Measurements from ENCODE around the gene DLD. TPM values are rescaled to one million over a fixed set of nuclear protein-coding genes. Genes with fewer than 3 reads are reported as not detected.
"Not testable (repeated sequence)": the region's sequence is repeated elsewhere in the genome, so short reads cannot be mapped to it uniquely, and the experiment has no call there.

The DLD gene
- total and polyA plus RNA-seq, 4 donors, result 48.8 to 69.4 (median 53.8) TPM

DNA sequence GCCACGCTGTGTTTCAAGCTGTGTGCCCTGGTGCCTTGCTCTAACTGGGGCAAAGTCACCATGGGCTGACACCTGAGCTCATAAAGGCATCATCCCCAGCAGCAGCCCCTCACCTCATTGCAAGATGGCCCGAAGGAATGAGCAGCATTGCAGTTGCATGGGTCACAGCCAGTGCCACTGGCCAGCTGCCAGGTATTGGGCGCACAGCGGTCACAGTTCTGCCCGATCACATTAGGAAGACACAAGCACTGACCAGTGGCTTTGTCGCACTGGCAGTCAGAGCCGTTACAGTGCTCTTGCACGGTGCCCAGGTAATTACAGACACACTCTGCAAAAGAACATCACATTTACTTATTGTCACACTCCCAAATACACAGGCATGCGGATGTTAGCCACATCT lies 60.9 kb downstream of the DLD start:
- no peak for DNase-seq
- Histone ChIP-seq H3K36me3 (ENCODE audit: control insufficient read depth in 1 of 2, insufficient read depth in 2 of 2, low read length in 1 of 2) (no peaks in the 10 kb centered on the region), H3K27me3 (ENCODE audit: control insufficient read depth in 1 of 2, insufficient read depth in 2 of 2, low read length in 1 of 2) (no peaks in the 10 kb centered on the region), H3K4me3 (ENCODE audit: low read length in 2 of 2) (no peak overlapping the region), H3K27ac (ENCODE audit: low read depth in 1 of 2, low read length in 2 of 2) (no peak overlapping the region), H3K9me3 (ENCODE audit: control insufficient read depth, low read length) (no peaks in the 10 kb centered on the region), H3K4me1 (ENCODE audit: control insufficient read depth in 1 of 2, insufficient read depth in 2 of 2, low read length in 2 of 2) (peaks cover 0 to 6% of the 10 kb centered on the region in 2 donors)
- no peak for ATAC-seq (ENCODE audit: low FRiP score)
- intact Hi-C loops (cut with DNase I), result no loop called here
- 83% methylated on average over 9 of the region's 9 CpGs for WGBS, 2 donors

DNA sequence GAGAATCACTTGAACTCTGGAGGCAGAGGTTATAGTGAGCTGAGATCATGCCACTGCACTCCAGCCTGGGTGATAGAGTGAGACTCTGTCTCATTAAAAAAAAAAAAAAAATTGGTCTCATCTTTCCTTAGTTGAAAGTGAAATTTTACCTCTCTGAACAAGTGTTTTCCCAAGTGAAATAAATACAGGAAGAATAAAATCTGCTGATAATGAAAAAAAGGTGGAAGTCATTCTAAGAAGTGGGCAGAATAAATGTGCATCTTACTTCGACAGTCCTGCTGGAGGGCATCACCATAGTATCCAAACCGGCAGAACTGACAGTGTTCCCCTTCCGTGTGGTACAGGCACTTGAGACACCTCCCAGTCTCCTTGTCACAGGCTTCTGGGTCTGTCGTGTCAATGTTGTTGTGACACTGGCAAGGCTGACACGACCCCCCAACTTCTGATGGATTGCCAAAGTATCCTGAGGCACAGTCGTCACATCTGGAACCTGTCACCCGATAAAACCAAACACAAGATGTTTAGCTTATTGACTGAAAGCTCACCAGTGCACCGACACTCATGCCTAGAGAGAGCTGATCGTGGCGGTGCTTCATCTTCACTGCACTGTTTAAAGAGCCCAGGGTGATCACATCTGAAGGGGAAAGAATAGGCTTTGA lies 62.4 kb downstream of the DLD start:
- ATAC-seq (ENCODE audit: low FRiP score), result no peak
- Histone ChIP-seq H3K4me3 (ENCODE audit: low read length in 2 of 2) (no peak overlapping the region), H3K4me1 (ENCODE audit: control insufficient read depth in 1 of 2, insufficient read depth in 2 of 2, low read length in 2 of 2) (peaks cover 0 to 12% of the 10 kb centered on the region in 2 donors), H3K36me3 (ENCODE audit: control insufficient read depth in 1 of 2, insufficient read depth in 2 of 2, low read length in 1 of 2) (no peaks in the 10 kb centered on the region), H3K9me3 (ENCODE audit: control insufficient read depth, low read length) (no peaks in the 10 kb centered on the region), H3K27ac (ENCODE audit: low read depth in 1 of 2, low read length in 2 of 2) (no peak overlapping the region), H3K27me3 (ENCODE audit: control insufficient read depth in 1 of 2, insufficient read depth in 2 of 2, low read length in 1 of 2) (no peaks in the 10 kb centered on the region)
- 67 to 73% methylated on average over 10 of the region's 10 CpGs for WGBS, 2 donors
- no peak for DNase-seq
- intact Hi-C loops (cut with DNase I), result no loop called here

DNA sequence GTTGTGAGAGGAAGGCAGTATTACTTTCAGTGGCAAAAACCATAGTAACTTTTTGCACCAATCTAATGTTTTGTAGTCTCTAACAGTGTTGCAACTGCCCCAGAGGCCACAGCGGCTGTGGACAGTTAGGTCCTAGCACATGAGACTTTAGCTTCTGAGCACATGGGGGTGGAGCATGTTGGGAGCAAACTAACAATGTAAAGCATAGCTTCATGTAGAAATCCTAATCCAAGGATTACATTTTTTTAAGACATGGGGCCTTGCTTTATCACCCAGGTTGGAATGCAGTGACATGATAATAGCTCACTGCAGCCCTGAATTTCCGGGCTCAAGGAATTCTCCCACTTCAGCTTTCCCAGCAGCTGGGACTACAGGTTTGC lies 62.9 kb downstream of the DLD start:
- Histone ChIP-seq H3K4me3 (ENCODE audit: low read length in 2 of 2) (no peak overlapping the region), H3K4me1 (ENCODE audit: control insufficient read depth in 1 of 2, insufficient read depth in 2 of 2, low read length in 2 of 2) (peaks cover 0 to 12% of the 10 kb centered on the region in 2 donors), H3K27me3 (ENCODE audit: control insufficient read depth in 1 of 2, insufficient read depth in 2 of 2, low read length in 1 of 2) (no peaks in the 10 kb centered on the region), H3K27ac (ENCODE audit: low read depth in 1 of 2, low read length in 2 of 2) (no peak overlapping the region), H3K36me3 (ENCODE audit: control insufficient read depth in 1 of 2, insufficient read depth in 2 of 2, low read length in 1 of 2) (no peaks in the 10 kb centered on the region), H3K9me3 (ENCODE audit: control insufficient read depth, low read length) (no peaks in the 10 kb centered on the region)
- intact Hi-C loops (cut with DNase I), result no loop called here
- no peak for DNase-seq
- ATAC-seq (ENCODE audit: low FRiP score), result no peak
- 88 to 92% methylated on average over 2 of the region's 2 CpGs for WGBS, 2 donors

DNA sequence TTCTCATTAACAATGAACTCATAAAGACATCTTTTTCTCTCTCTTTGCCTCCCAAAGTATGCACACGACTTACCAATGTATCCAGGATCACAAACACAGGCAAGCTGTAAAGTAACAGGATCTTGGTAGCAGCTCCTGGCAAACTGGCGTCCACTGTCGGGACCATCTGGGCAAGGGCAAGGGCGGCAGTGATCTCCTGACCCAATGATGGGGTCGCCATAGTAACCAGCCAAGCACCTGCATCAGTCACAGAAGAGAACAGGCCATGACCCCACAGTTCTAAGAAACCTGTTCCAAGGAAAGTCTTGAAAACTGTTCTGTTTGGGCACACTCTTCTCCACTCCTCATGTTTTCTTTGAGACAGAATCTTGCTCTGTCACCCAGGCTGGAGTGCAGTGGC lies 64.4 kb downstream of the DLD start:
- no peak overlapping the region for H3K27ac ChIP-seq (ENCODE audit: low read depth in 1 of 2, low read length in 2 of 2)
- no peak for DNase-seq

DNA sequence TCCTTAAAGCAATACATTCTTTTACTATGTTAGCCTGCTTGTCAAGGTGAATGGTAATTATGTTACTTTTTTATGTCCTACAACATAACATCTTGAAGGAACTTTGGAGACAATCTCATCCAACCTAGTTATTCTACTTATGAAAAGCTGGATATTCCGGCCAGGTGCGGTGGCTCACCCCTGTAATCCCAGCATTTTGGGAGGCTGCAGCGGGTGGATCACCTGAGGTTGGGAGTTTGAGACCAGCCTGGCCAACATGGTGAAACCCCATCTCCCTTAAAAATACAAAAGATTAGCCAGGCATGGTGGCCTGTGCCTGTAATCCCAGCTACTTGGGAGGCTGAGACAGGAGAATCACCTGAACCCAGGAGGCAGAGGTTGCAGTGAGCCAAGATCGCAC lies 66.0 kb downstream of the DLD start:
- peaks cover 0 to 12% of the 10 kb centered on the region in 2 donors for H3K4me1 ChIP-seq (ENCODE audit: control insufficient read depth in 1 of 2, insufficient read depth in 2 of 2, low read length in 2 of 2)
- H3K27me3 ChIP-seq (ENCODE audit: control insufficient read depth in 1 of 2, insufficient read depth in 2 of 2, low read length in 1 of 2); H3K9me3 ChIP-seq (ENCODE audit: control insufficient read depth, low read length); ATAC-seq (ENCODE audit: low FRiP score); DNase-seq; H3K27ac ChIP-seq (ENCODE audit: low read depth in 1 of 2, low read length in 2 of 2); H3K36me3 ChIP-seq (ENCODE audit: control insufficient read depth in 1 of 2, insufficient read depth in 2 of 2, low read length in 1 of 2); H3K4me3 ChIP-seq (ENCODE audit: low read length in 2 of 2): not testable (repeated sequence)
- intact Hi-C loops (cut with DNase I), result loop anchor here in 1 of 2 donors (5.0 kb wide), 1 partner anchor 45 kb away; the partner anchor contains the start of gene LAMB1
- 96 to 98% methylated on average over 4 of the region's 4 CpGs for WGBS, 2 donors

More for the DNA sequence above, 64.4 kb downstream of the DLD start:
- no peak overlapping the region for H3K4me3 ChIP-seq (ENCODE audit: low read length in 2 of 2)
- intact Hi-C loops (cut with DNase I), result loop anchor here in 1 of 2 donors (5.0 kb wide), 1 partner anchor 47 kb away; the partner anchor contains the start of gene LAMB1
- no peaks in the 10 kb centered on the region for H3K27me3 ChIP-seq (ENCODE audit: control insufficient read depth in 1 of 2, insufficient read depth in 2 of 2, low read length in 1 of 2)
- H3K36me3 ChIP-seq (ENCODE audit: control insufficient read depth in 1 of 2, insufficient read depth in 2 of 2, low read length in 1 of 2), result no peaks in the 10 kb centered on the region
- no peaks in the 10 kb centered on the region for H3K9me3 ChIP-seq (ENCODE audit: control insufficient read depth, low read length)
- no peak for ATAC-seq (ENCODE audit: low FRiP score)
- peaks cover 0 to 12% of the 10 kb centered on the region in 2 donors for H3K4me1 ChIP-seq (ENCODE audit: control insufficient read depth in 1 of 2, insufficient read depth in 2 of 2, low read length in 2 of 2)
- 89 to 90% methylated on average over 5 of the region's 5 CpGs for WGBS, 2 donors

DNA sequence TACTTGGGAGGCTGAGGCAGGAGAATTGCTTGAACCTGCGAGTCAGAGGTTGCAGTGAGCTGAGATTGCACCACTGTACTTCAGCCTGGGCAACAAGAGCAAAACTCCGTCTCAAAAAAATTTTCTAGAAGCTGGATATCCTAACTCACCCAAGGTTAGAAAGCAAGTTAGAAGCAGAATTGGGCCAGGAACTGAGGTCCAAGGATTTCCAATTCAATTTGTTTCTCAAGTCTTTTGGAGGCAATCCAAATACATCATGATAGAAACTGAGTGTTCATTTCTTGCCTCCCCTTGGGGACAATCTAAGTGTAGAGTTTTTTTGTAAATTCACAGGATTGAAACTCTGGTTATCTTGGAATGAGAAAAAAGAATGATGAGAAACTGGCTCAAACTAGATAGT lies 66.5 kb downstream of the DLD start:
- Histone ChIP-seq H3K36me3 (ENCODE audit: control insufficient read depth in 1 of 2, insufficient read depth in 2 of 2, low read length in 1 of 2) (peaks cover 0 to 2% of the 10 kb centered on the region in 2 donors), H3K27me3 (ENCODE audit: control insufficient read depth in 1 of 2, insufficient read depth in 2 of 2, low read length in 1 of 2) (no peaks in the 10 kb centered on the region), H3K9me3 (ENCODE audit: control insufficient read depth, low read length) (no peaks in the 10 kb centered on the region), H3K27ac (ENCODE audit: low read depth in 1 of 2, low read length in 2 of 2) (peak overlapping the region in 1 of 2 donors; percentile 23), H3K4me3 (ENCODE audit: low read length in 2 of 2) (no peak overlapping the region), H3K4me1 (ENCODE audit: control insufficient read depth in 1 of 2, insufficient read depth in 2 of 2, low read length in 2 of 2) (peaks cover 0 to 11% of the 10 kb centered on the region in 2 donors)
- WGBS, 2 donors, result 53 to 56% methylated on average over 2 of the region's 2 CpGs
- intact Hi-C loops (cut with DNase I), result loop anchor here in 1 of 2 donors (5.0 kb wide), 1 partner anchor 45 kb away; the partner anchor contains the start of gene LAMB1
- no peak for DNase-seq
- peak; percentile 63 for ATAC-seq (ENCODE audit: low FRiP score)

DNA sequence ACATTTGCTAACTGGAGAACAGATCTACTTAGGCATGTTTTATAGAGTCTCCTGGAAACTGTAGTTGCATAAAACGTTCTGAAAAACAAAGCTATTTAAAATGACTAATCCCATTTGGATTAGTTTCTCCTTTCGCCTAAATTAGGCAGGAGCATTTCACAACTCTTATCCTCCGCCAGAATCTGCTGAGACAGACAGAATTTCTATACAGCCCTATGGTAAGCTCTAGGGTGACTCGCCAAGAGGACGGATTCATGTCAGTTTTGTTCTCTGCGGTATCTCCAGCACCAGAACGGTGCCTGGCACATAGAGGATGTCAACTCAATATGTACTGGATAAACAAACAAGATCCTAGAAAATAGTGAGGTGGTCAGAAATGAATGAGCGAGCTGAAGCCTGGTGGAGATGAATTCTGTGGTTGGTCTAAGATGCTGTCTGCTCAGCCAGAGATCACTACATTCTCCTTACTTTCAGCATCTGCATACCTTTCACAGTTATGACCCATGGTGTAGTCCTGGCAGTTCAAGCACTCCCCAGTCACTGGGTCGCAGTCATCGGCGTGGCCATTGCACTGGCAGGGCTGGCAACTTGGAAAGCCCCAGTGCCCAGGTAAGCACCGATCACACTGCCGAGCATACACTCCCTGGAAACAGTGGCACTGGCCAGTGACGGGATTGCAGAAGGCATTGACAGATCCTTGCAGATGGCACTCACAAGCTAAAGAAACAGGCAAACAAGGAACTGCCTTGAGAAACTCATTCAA lies 68.0 kb downstream of the DLD start:
- Histone ChIP-seq H3K4me1 (ENCODE audit: control insufficient read depth in 1 of 2, insufficient read depth in 2 of 2, low read length in 2 of 2) (peaks cover 0 to 6% of the 10 kb centered on the region in 2 donors), H3K36me3 (ENCODE audit: control insufficient read depth in 1 of 2, insufficient read depth in 2 of 2, low read length in 1 of 2) (peaks cover 0 to 2% of the 10 kb centered on the region in 2 donors), H3K27ac (ENCODE audit: low read depth in 1 of 2, low read length in 2 of 2) (peak overlapping the region in 1 of 2 donors; percentile 16)

DNA sequence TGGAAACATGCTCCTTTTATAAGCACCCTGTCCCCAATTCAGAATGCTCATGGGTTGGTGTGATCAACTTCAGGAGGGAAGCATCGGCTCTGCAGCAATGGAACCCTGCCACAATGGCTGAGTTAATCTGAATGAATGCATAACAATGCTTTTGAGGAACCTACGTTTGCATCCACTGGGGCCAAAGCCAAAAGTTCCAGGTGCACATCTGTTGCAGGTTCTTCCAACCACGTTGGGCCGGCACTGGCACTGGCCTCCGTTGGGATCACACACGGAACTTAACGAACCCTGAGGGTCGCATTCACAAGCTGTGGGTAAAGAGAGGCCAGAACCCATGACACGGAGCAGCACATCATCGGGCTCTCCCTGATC lies 68.5 kb downstream of the DLD start:
- Histone ChIP-seq H3K9me3 (ENCODE audit: control insufficient read depth, low read length) (no peaks in the 10 kb centered on the region), H3K27me3 (ENCODE audit: control insufficient read depth in 1 of 2, insufficient read depth in 2 of 2, low read length in 1 of 2) (no peaks in the 10 kb centered on the region), H3K4me3 (ENCODE audit: low read length in 2 of 2) (no peak overlapping the region), H3K4me1 (ENCODE audit: control insufficient read depth in 1 of 2, insufficient read depth in 2 of 2, low read length in 2 of 2) (peaks cover 0 to 6% of the 10 kb centered on the region in 2 donors), H3K36me3 (ENCODE audit: control insufficient read depth in 1 of 2, insufficient read depth in 2 of 2, low read length in 1 of 2) (peaks cover 0 to 2% of the 10 kb centered on the region in 2 donors), H3K27ac (ENCODE audit: low read depth in 1 of 2, low read length in 2 of 2) (no peak overlapping the region)
- WGBS, 2 donors, result 86 to 87% methylated on average over 10 of the region's 10 CpGs
- intact Hi-C loops (cut with DNase I), result loop anchor here in 1 of 2 donors (5.0 kb wide), 1 partner anchor 43 kb away; the partner anchor contains the start of gene LAMB1
- ATAC-seq (ENCODE audit: low FRiP score) (no peak), DNase-seq (no peak)

More for the DNA sequence above, 68.0 kb downstream of the DLD start:
- Histone ChIP-seq H3K27me3 (ENCODE audit: control insufficient read depth in 1 of 2, insufficient read depth in 2 of 2, low read length in 1 of 2) (no peaks in the 10 kb centered on the region), H3K4me3 (ENCODE audit: low read length in 2 of 2) (no peak overlapping the region), H3K9me3 (ENCODE audit: control insufficient read depth, low read length) (no peaks in the 10 kb centered on the region)
- ATAC-seq (ENCODE audit: low FRiP score) (peak; percentile 82), DNase-seq (no peak)
- WGBS, 2 donors, result 45 to 51% methylated on average over 14 of the region's 14 CpGs
- intact Hi-C loops (cut with DNase I), result loop anchor here in 1 of 2 donors (5.0 kb wide), 1 partner anchor 43 kb away; the partner anchor contains the start of gene LAMB1

All from aorta (tissue), 5 donors.